ENCODE results near the gene NIT1. TPM values are rescaled to one million over a fixed set of nuclear protein-coding genes. Genes with fewer than 3 reads are reported as not detected.

NIT1 gene
- total and polyA plus RNA-seq, 2 of the 13 experiments (the other 11 are each of a cell fraction or from before 2014, with no cell fraction given): 22.7 to 31.0 TPM

DNA sequence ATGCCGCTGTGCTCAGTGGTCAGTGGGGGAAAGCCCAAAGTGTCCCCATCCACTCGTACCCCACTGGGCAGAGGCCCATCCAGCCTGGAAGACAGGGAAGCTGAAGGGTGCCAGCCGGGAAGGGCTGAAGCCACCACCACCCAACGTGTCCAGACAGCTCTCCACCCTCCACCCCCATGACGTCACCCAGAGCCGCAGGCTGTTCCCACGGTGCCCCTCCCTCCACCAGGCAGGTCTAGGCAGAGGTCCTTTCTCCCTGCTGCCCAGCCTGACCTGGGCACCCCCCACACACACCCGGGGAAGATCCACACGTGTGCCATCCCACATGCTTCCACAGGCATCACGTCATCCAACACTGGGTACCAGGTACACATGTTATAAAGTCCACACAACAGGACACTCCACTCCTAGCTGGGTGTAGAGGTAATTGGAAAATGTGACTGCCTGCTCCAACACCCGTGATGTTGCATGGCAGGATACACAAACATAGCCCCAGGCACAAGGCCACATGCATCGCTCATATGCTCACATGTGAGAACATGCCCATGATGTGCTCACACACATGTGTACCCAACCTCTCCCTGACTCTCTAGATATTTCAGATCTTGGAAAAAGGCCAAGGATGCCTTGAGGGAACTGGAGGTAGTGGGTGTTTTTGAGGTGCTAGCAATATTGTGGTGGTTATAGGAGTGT lies 43.1 kb upstream of the NIT1 start (continued):
- TF ChIP-seq, protein P1, sequence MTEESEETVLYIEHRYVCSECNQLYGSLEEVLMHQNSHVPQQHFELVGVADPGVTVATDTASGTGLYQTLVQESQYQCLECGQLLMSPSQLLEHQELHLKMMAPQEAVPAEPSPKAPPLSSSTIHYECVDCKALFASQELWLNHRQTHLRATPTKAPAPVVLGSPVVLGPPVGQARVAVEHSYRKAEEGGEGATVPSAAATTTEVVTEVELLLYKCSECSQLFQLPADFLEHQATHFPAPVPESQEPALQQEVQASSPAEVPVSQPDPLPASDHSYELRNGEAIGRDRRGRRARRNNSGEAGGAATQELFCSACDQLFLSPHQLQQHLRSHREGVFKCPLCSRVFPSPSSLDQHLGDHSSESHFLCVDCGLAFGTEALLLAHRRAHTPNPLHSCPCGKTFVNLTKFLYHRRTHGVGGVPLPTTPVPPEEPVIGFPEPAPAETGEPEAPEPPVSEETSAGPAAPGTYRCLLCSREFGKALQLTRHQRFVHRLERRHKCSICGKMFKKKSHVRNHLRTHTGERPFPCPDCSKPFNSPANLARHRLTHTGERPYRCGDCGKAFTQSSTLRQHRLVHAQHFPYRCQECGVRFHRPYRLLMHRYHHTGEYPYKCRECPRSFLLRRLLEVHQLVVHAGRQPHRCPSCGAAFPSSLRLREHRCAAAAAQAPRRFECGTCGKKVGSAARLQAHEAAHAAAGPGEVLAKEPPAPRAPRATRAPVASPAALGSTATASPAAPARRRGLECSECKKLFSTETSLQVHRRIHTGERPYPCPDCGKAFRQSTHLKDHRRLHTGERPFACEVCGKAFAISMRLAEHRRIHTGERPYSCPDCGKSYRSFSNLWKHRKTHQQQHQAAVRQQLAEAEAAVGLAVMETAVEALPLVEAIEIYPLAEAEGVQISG (CRISPR knock-in tag; IDR thresholded peaks at IDR 0.05): 0 out of 2 replicates have a peak, but pooled peaks have one; percentile 21
- no peak for TF ChIP-seq CHCHD3 (CRISPR knock-in tag; IDR thresholded peaks at IDR 0.05)

DNA sequence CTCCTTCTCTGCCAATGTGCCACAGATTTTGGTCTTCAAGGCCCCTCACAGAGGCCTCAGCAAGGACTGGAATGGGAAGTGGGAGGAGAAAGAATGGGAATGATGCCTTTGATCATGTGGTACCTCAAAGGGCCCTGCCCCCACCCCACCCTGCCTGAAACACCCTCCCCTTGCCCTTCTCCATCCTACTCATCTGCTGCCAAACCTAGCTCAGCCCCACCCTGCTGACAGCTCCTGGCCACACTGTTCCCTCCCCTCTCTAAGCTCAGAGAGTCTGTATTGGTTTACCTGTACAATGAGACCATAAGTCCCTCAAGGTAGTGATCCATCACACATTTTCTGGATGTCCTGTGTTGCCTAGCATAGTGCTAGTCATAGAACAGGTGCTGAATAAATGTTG lies 41.5 kb upstream of the NIT1 start:
- peaks cover 41% of the 10 kb centered on the region for H3K4me1 ChIP-seq (ENCODE audit: insufficient read depth, low read length)
- H3K4me3 ChIP-seq (replicated peaks in 1 of 3; ENCODE audit: insufficient read depth in 1 of 3, low read depth in 2 of 3, low read length in 3 of 3): no peak overlapping the region
- H3K79me2 ChIP-seq (ENCODE audit: insufficient read depth, low read length): no peaks in the 10 kb centered on the region
- POLR2A ChIA-PET: no interaction called here
- BruUV-seq (replicated peaks): no TSS peak
- intact Hi-C loops (cut with micrococcal nuclease; ENCODE audit: unreplicated experiment): no loop called here
- in situ Hi-C loops (cut with HindIII; ENCODE audit: extremely low pct_ligation_motif_present, low pct_unique_long_range_greater_than_20kb): no loop called here
- no peak for FAIRE-seq
- no peak for ATAC-seq
- no peak overlapping the region for H3K9ac ChIP-seq (ENCODE audit: insufficient read depth, low read depth, low read length)
- H3K27me3 ChIP-seq (ENCODE audit: control insufficient read depth in 1 of 2, insufficient read depth in 2 of 2, low read length in 2 of 2): no peaks in the 10 kb centered on the region; a peak in 1 of 5 replicates
- H3K9me3 ChIP-seq (ENCODE audit: low read length): no peaks in the 10 kb centered on the region
- no peak overlapping the region for H3K4me2 ChIP-seq (ENCODE audit: low read depth, low read length)
- DNase-seq (ENCODE audit: low spot score): no peak
- no peak overlapping the region for H3K27ac ChIP-seq (ENCODE audit: extremely low read length, insufficient read depth, low read length)
- no peaks in the 10 kb centered on the region for H4K20me1 ChIP-seq (ENCODE audit: insufficient read depth, low read length)
- H2AFZ ChIP-seq (ENCODE audit: low read length): no peak overlapping the region
- no peaks in the 10 kb centered on the region for H3K36me3 ChIP-seq (replicated peaks in 1 of 2; ENCODE audit: control insufficient read depth in 1 of 2, insufficient read depth in 2 of 2, low read length in 2 of 2)
- CTCF ChIA-PET (ENCODE audit: low intra/inter-chr PET ratio, low total read pairs): no interaction called here
- no peak for TF ChIP-seq CENPX (CRISPR knock-in tag; IDR thresholded peaks at IDR 0.05)
- no peak for TF ChIP-seq TEAD2 (CRISPR knock-in tag; IDR thresholded peaks at IDR 0.05)
- TF ChIP-seq ZNF607 (CRISPR knock-in tag; IDR thresholded peaks at IDR 0.05; ENCODE audit: borderline replicate concordance): no peak
- no peak for TF ChIP-seq ZNF629 (CRISPR knock-in tag; conservative IDR thresholded peaks at IDR 0.05)
- TF ChIP-seq, protein P2, sequence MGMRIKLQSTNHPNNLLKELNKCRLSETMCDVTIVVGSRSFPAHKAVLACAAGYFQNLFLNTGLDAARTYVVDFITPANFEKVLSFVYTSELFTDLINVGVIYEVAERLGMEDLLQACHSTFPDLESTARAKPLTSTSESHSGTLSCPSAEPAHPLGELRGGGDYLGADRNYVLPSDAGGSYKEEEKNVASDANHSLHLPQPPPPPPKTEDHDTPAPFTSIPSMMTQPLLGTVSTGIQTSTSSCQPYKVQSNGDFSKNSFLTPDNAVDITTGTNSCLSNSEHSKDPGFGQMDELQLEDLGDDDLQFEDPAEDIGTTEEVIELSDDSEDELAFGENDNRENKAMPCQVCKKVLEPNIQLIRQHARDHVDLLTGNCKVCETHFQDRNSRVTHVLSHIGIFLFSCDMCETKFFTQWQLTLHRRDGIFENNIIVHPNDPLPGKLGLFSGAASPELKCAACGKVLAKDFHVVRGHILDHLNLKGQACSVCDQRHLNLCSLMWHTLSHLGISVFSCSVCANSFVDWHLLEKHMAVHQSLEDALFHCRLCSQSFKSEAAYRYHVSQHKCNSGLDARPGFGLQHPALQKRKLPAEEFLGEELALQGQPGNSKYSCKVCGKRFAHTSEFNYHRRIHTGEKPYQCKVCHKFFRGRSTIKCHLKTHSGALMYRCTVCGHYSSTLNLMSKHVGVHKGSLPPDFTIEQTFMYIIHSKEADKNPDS (CRISPR knock-in tag; IDR thresholded peaks at IDR 0.05): no peak
- no peak for TF ChIP-seq ZNF670 (CRISPR knock-in tag; IDR thresholded peaks at IDR 0.05; ENCODE audit: borderline replicate concordance)
- no peak for TF ChIP-seq ZNF234 (CRISPR knock-in tag; conservative IDR thresholded peaks at IDR 0.05)
- no peak for TF ChIP-seq RELA (CRISPR knock-in tag; IDR thresholded peaks at IDR 0.05)
- TF ChIP-seq, protein P3, sequence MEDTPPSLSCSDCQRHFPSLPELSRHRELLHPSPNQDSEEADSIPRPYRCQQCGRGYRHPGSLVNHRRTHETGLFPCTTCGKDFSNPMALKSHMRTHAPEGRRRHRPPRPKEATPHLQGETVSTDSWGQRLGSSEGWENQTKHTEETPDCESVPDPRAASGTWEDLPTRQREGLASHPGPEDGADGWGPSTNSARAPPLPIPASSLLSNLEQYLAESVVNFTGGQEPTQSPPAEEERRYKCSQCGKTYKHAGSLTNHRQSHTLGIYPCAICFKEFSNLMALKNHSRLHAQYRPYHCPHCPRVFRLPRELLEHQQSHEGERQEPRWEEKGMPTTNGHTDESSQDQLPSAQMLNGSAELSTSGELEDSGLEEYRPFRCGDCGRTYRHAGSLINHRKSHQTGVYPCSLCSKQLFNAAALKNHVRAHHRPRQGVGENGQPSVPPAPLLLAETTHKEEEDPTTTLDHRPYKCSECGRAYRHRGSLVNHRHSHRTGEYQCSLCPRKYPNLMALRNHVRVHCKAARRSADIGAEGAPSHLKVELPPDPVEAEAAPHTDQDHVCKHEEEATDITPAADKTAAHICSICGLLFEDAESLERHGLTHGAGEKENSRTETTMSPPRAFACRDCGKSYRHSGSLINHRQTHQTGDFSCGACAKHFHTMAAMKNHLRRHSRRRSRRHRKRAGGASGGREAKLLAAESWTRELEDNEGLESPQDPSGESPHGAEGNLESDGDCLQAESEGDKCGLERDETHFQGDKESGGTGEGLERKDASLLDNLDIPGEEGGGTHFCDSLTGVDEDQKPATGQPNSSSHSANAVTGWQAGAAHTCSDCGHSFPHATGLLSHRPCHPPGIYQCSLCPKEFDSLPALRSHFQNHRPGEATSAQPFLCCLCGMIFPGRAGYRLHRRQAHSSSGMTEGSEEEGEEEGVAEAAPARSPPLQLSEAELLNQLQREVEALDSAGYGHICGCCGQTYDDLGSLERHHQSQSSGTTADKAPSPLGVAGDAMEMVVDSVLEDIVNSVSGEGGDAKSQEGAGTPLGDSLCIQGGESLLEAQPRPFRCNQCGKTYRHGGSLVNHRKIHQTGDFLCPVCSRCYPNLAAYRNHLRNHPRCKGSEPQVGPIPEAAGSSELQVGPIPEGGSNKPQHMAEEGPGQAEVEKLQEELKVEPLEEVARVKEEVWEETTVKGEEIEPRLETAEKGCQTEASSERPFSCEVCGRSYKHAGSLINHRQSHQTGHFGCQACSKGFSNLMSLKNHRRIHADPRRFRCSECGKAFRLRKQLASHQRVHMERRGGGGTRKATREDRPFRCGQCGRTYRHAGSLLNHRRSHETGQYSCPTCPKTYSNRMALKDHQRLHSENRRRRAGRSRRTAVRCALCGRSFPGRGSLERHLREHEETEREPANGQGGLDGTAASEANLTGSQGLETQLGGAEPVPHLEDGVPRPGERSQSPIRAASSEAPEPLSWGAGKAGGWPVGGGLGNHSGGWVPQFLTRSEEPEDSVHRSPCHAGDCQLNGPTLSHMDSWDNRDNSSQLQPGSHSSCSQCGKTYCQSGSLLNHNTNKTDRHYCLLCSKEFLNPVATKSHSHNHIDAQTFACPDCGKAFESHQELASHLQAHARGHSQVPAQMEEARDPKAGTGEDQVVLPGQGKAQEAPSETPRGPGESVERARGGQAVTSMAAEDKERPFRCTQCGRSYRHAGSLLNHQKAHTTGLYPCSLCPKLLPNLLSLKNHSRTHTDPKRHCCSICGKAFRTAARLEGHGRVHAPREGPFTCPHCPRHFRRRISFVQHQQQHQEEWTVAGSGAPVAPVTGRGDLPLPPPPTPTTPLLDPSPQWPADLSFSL (CRISPR knock-in tag; IDR thresholded peaks at IDR 0.05): no peak
- TF ChIP-seq REXO4 (CRISPR knock-in tag; IDR thresholded peaks at IDR 0.05; ENCODE audit: borderline replicate concordance): no peak
